ENCODE data around the gene DSTYK. TPM values are rescaled to one million over a fixed set of nuclear protein-coding genes. Genes with fewer than 3 reads are reported as not detected.

The DSTYK gene
- total RNA-seq, 1 experiment from 2014 or later = 10.2 TPM

- no peak overlapping the region for H3K27ac ChIP-seq
- H3K36me3 ChIP-seq = no peaks in the 10 kb centered on the region
- DNase-seq (ENCODE audit: low read depth in 1 of 2, low spot score in 2 of 2) = no peak
- no peaks in the 10 kb centered on the region for H3K9me3 ChIP-seq (replicated peaks)
- peaks cover 10% of the 10 kb centered on the region for H3K4me1 ChIP-seq (replicated peaks)
- no peaks in the 10 kb centered on the region for H3K27me3 ChIP-seq (replicated peaks)
- no peak overlapping the region for H3K4me3 ChIP-seq
These were observed 73.6 kb downstream of the DSTYK start for GRCh38 chr1:205137901-205138300.

- no peak overlapping the region for H3K27ac ChIP-seq
- H3K27me3 ChIP-seq (replicated peaks) = no peaks in the 10 kb centered on the region
- H3K4me3 ChIP-seq = no peak overlapping the region
- DNase-seq (ENCODE audit: low read depth in 1 of 2, low spot score in 2 of 2) = no peak
- H3K36me3 ChIP-seq = no peaks in the 10 kb centered on the region
- no peaks in the 10 kb centered on the region for H3K9me3 ChIP-seq (replicated peaks)
- no peaks in the 10 kb centered on the region for H3K4me1 ChIP-seq (replicated peaks)
These were observed 78.2 kb downstream of the DSTYK start for GRCh38 chr1:205133287-205133686.

- Histone ChIP-seq H3K27ac (no peak overlapping the region), H3K4me1 (replicated peaks) (no peaks in the 10 kb centered on the region), H3K9me3 (replicated peaks) (no peaks in the 10 kb centered on the region), H3K27me3 (replicated peaks) (no peaks in the 10 kb centered on the region), H3K4me3 (no peak overlapping the region), H3K36me3 (no peaks in the 10 kb centered on the region)
- DNase-seq (ENCODE audit: low read depth in 1 of 2, low spot score in 2 of 2) = no peak
These were observed 82.0 kb downstream of the DSTYK start for GRCh38 chr1:205129447-205130029.

GRCh38 chr1:205128050-205128449, 83.5 kb downstream of the DSTYK start:
- H3K36me3 ChIP-seq = no peaks in the 10 kb centered on the region
- H3K27me3 ChIP-seq (replicated peaks) = no peaks in the 10 kb centered on the region
- no peak for DNase-seq (ENCODE audit: low read depth in 1 of 2, low spot score in 2 of 2)
- no peak overlapping the region for H3K27ac ChIP-seq
- no peaks in the 10 kb centered on the region for H3K4me1 ChIP-seq (replicated peaks)
- no peaks in the 10 kb centered on the region for H3K9me3 ChIP-seq (replicated peaks)
- no peak overlapping the region for H3K4me3 ChIP-seq

GRCh38 chr1:205127646-205128045, 83.9 kb downstream of the DSTYK start:
- DNase-seq (ENCODE audit: low read depth in 1 of 2, low spot score in 2 of 2) = no peak
- no peak overlapping the region for H3K4me3 ChIP-seq
- peaks cover 3% of the 10 kb centered on the region for H3K4me1 ChIP-seq (replicated peaks)
- H3K36me3 ChIP-seq = no peaks in the 10 kb centered on the region
- H3K27me3 ChIP-seq (replicated peaks) = no peaks in the 10 kb centered on the region
- no peak overlapping the region for H3K27ac ChIP-seq
- no peaks in the 10 kb centered on the region for H3K9me3 ChIP-seq (replicated peaks)

- no peaks in the 10 kb centered on the region for H3K9me3 ChIP-seq (replicated peaks)
- H3K27me3 ChIP-seq (replicated peaks) = no peaks in the 10 kb centered on the region
- DNase-seq (ENCODE audit: low read depth in 1 of 2, low spot score in 2 of 2) = no peak
- H3K4me1 ChIP-seq (replicated peaks) = peaks cover 15% of the 10 kb centered on the region
- peaks cover 10% of the 10 kb centered on the region; the same call in 1 of the 2 replicates for H3K36me3 ChIP-seq
- H3K4me3 ChIP-seq = no peak overlapping the region
- H3K27ac ChIP-seq = no peak overlapping the region
These were observed 86.8 kb downstream of the DSTYK start for GRCh38 chr1:205124726-205125125.

- H3K9me3 ChIP-seq (replicated peaks) = no peaks in the 10 kb centered on the region
- H3K4me3 ChIP-seq = peak overlapping the region; percentile 72
- no peaks in the 10 kb centered on the region for H3K27me3 ChIP-seq (replicated peaks)
- H3K27ac ChIP-seq = peak overlapping the region; percentile 98
- no peak for DNase-seq (ENCODE audit: low read depth in 1 of 2, low spot score in 2 of 2)
- H3K4me1 ChIP-seq (replicated peaks) = peaks cover 15% of the 10 kb centered on the region
- peaks cover 13% of the 10 kb centered on the region; the same call in 1 of the 2 replicates for H3K36me3 ChIP-seq
These were observed 89.0 kb downstream of the DSTYK start for GRCh38 chr1:205122489-205122882.

GRCh38 chr1:205121660-205122488, 89.6 kb downstream of the DSTYK start, which contains the start of gene RBBP5:
Gene RBBP5, minus strand, starts transcription at chr1:205121978. Its CDS starts 105 bp downstream, at chr1:205121873.
- peak within 1 kb of the TSS; percentile 98 for H3K27ac ChIP-seq
- peaks cover 13% of the 10 kb centered on the region; the same call in 1 of the 2 replicates for H3K36me3 ChIP-seq
- H3K27me3 ChIP-seq (replicated peaks) = no peaks in the 10 kb centered on the region
- H3K4me1 ChIP-seq (replicated peaks) = peaks cover 15% of the 10 kb centered on the region
- peak within 1 kb of the TSS; percentile 72 for H3K4me3 ChIP-seq
- H3K9me3 ChIP-seq (replicated peaks) = no peaks in the 10 kb centered on the region
- peak; percentile 96 to 98 for DNase-seq (ENCODE audit: low read depth in 1 of 2, low spot score in 2 of 2)

- H3K27me3 ChIP-seq (replicated peaks) = no peaks in the 10 kb centered on the region; the same call in 1 of the 2 replicates
- H3K9me3 ChIP-seq (replicated peaks) = no peaks in the 10 kb centered on the region
- H3K4me1 ChIP-seq (replicated peaks) = peaks cover 15% of the 10 kb centered on the region
- DNase-seq (ENCODE audit: low read depth in 1 of 2, low spot score in 2 of 2) = no peak
- no peak overlapping the region for H3K27ac ChIP-seq
- peaks cover 34% of the 10 kb centered on the region for H3K36me3 ChIP-seq
- no peak overlapping the region for H3K4me3 ChIP-seq
These were observed 92.8 kb downstream of the DSTYK start for GRCh38 chr1:205118752-205119151.

GRCh38 chr1:205111354-205111753, 100.1 kb downstream of the DSTYK start:
- H3K36me3 ChIP-seq = peaks cover 60% of the 10 kb centered on the region
- no peaks in the 10 kb centered on the region for H3K9me3 ChIP-seq (replicated peaks)
- no peak overlapping the region for H3K4me3 ChIP-seq
- no peak for DNase-seq (ENCODE audit: low read depth in 1 of 2, low spot score in 2 of 2)
- H3K27ac ChIP-seq = no peak overlapping the region
- no peaks in the 10 kb centered on the region for H3K4me1 ChIP-seq (replicated peaks)
- H3K27me3 ChIP-seq (replicated peaks) = no peaks in the 10 kb centered on the region; the same call in 1 of the 2 replicates

GRCh38 chr1:205109711-205110110, 101.8 kb downstream of the DSTYK start:
- no peak overlapping the region for H3K4me3 ChIP-seq
- no peaks in the 10 kb centered on the region for H3K9me3 ChIP-seq (replicated peaks)
- no peak for DNase-seq (ENCODE audit: low read depth in 1 of 2, low spot score in 2 of 2)
- H3K4me1 ChIP-seq (replicated peaks) = no peaks in the 10 kb centered on the region
- H3K27ac ChIP-seq = no peak overlapping the region
- peaks cover 67% of the 10 kb centered on the region for H3K36me3 ChIP-seq
- no peaks in the 10 kb centered on the region; the same call in 1 of the 2 replicates for H3K27me3 ChIP-seq (replicated peaks)

GRCh38 chr1:205109269-205109668, 102.2 kb downstream of the DSTYK start:
- Histone ChIP-seq H3K4me3 (no peak overlapping the region), H3K27me3 (replicated peaks) (no peaks in the 10 kb centered on the region; the same call in 1 of the 2 replicates), H3K4me1 (replicated peaks) (no peaks in the 10 kb centered on the region), H3K9me3 (replicated peaks) (no peaks in the 10 kb centered on the region), H3K36me3 (peaks cover 67% of the 10 kb centered on the region), H3K27ac (no peak overlapping the region)
- DNase-seq (ENCODE audit: low read depth in 1 of 2, low spot score in 2 of 2) = no peak

- H3K27me3 ChIP-seq (replicated peaks) = no peaks in the 10 kb centered on the region
- DNase-seq (ENCODE audit: low read depth in 1 of 2, low spot score in 2 of 2) = no peak
- H3K4me3 ChIP-seq = no peak overlapping the region
- no peaks in the 10 kb centered on the region for H3K9me3 ChIP-seq (replicated peaks)
- no peak overlapping the region for H3K27ac ChIP-seq
- peaks cover 67% of the 10 kb centered on the region for H3K36me3 ChIP-seq
- no peaks in the 10 kb centered on the region for H3K4me1 ChIP-seq (replicated peaks)
These were observed 103.0 kb downstream of the DSTYK start for GRCh38 chr1:205108464-205108863.

- Histone ChIP-seq H3K27ac (no peak overlapping the region), H3K27me3 (replicated peaks) (no peaks in the 10 kb centered on the region), H3K9me3 (replicated peaks) (no peaks in the 10 kb centered on the region), H3K4me1 (replicated peaks) (no peaks in the 10 kb centered on the region), H3K36me3 (peaks cover 66% of the 10 kb centered on the region), H3K4me3 (no peak overlapping the region)
- DNase-seq (ENCODE audit: low read depth in 1 of 2, low spot score in 2 of 2) = no peak
These were observed 104.2 kb downstream of the DSTYK start for GRCh38 chr1:205107327-205107726.

Measured in SJSA1 (cell line).